Panc1 (cell line): ENCODE data around the gene LIMA1. TPM values are rescaled to one million over a fixed set of nuclear protein-coding genes. Genes with fewer than 3 reads are reported as not detected.
A peak's percentile ranks its signal among the peaks of the same experiment; 100 is the strongest.

Experiments
- ATAC-seq: fragments of 200-7000 bp; cut with Tn5 transposase; 2 replicates; pipeline ENCODE4 v1.9.1; 2020; ENCODE audit warnings: mild to moderate bottlenecking, moderate library complexity
- BruUV-seq: library from RNA; stranded (reverse); fragments of 400-500 nt; replicated peaks from 2 replicates; lab custom pipeline; 2021; lab: Mats Ljungman, UMichigan
- CTCF ChIA-PET: fragments of 300-600 bp; sonication (Branson Sonifier 250); formaldehyde crosslinking; loops from one replicate; lab custom pipeline; 2022; ENCODE audit warnings: antibody characterized with exemption; lab: Charles Lee
- POLR2A ChIA-PET: fragments of 300-600 bp; sonication (Branson Sonifier 250); formaldehyde crosslinking; loops from one replicate; lab custom pipeline; 2022; ENCODE audit warnings: antibody characterized with exemption; lab: Charles Lee
- DNase-seq: peaks from one replicate; pipeline ENCODE4 v3.0.0-alpha.2; 2010; ENCODE audit warnings: low read depth, low spot score
- H3K27ac ChIP-seq: 2 replicates; pipeline ENCODE4 v1.5.1; 2011; ENCODE audit warnings: mild to moderate bottlenecking, low read length, inconsistent platforms
- H3K27me3 ChIP-seq: fragments of 200-500 bp; sonication (Bioruptor generic); 2 replicates; pipeline ENCODE4 v1.6.0; 2014; ENCODE audit warnings: low read length, inconsistent platforms; ENCODE audit not compliant: control insufficient read depth, insufficient read depth
- H3K36me3 ChIP-seq: fragments of 200-500 bp; sonication (Bioruptor generic); 2 replicates; pipeline ENCODE4 v1.5.1; 2014; ENCODE audit warnings: inconsistent platforms, mild to moderate bottlenecking, low read length, moderate library complexity; ENCODE audit not compliant: control insufficient read depth, insufficient read depth
- H3K4me1 ChIP-seq: 2 replicates; pipeline ENCODE4 v1.5.1; 2011; ENCODE audit warnings: inconsistent platforms, mild to moderate bottlenecking, low read length, moderate library complexity; ENCODE audit not compliant: control insufficient read depth, insufficient read depth
- H3K4me3 ChIP-seq, 2 experiments: 2 replicates each; pipeline ENCODE4 v1.5.1; 2011 to 2012; ENCODE audit warnings: low read depth in 2 of 2, low read length in 2 of 2, mild to moderate bottlenecking in 2 of 2, inconsistent platforms in 1 of 2, moderate library complexity in 1 of 2
- H3K9me3 ChIP-seq: fragments of 200-500 bp; sonication (Bioruptor generic); 2 replicates; pipeline ENCODE4 v1.5.1; 2014; ENCODE audit warnings: low read depth, mild to moderate bottlenecking, inconsistent platforms, low read length, moderate library complexity; ENCODE audit not compliant: control insufficient read depth, insufficient read depth
- POLR2AphosphoS5 ChIP-seq: IDR thresholded peaks from 2 replicates; pipeline ENCODE4 v1.6.1; 2012; ENCODE audit warnings: mild to moderate bottlenecking, low read depth, low read length, moderate library complexity
- SIN3A ChIP-seq: IDR thresholded peaks from 2 replicates; pipeline ENCODE4 v1.6.1; 2012; ENCODE audit warnings: low read depth, mild to moderate bottlenecking, low read length, moderate library complexity, borderline replicate concordance; ENCODE audit not compliant: insufficient read depth
- TCF7L2 ChIP-seq: IDR thresholded peaks from 2 replicates; pipeline ENCODE4 v1.6.1; 2011; ENCODE audit warnings: mild to moderate bottlenecking, low read depth, low read length, inconsistent platforms
- in situ Hi-C: cut with HindIII; loops from 2 replicates; pipeline ENCODE4 v1.10.0; 2016; ENCODE audit warnings: low sequenced_read_pairs, low pct_unique_long_range_greater_than_20kb
- intact Hi-C: fragments of 100-400 bp; cut with micrococcal nuclease; formaldehyde crosslinking; loops from one replicate; pipeline ENCODE4 v1.10.0; 2022; ENCODE audit not compliant: unreplicated experiment
- total RNA-seq: library from RNA; stranded (reverse); gene quantifications from one replicate; pipeline ENCODE4 v1.2.1, GENCODE V29; 2021; ENCODE audit not compliant: unreplicated experiment
- TF ChIP-seq, protein P1 (sequence below): fragments of 450-650 bp; IDR thresholded peaks from 2 replicates; pipeline ENCODE4 v1.5.1; 2017; ENCODE audit warnings: mild to moderate bottlenecking
- TF ChIP-seq, protein P2 (sequence below), 2 experiments: IDR thresholded peaks; 2 replicates each; pipeline ENCODE4 v1.6.1; 2011 to 2012; ENCODE audit warnings: low read depth in 2 of 2, control low read depth in 1 of 2, low read length in 1 of 2, mild to moderate bottlenecking in 1 of 2, moderate library complexity in 1 of 2; ENCODE audit not compliant: insufficient read depth in 1 of 2

LIMA1 gene
- total RNA-seq, 1 experiment from 2014 or later = 155 TPM

DNA sequence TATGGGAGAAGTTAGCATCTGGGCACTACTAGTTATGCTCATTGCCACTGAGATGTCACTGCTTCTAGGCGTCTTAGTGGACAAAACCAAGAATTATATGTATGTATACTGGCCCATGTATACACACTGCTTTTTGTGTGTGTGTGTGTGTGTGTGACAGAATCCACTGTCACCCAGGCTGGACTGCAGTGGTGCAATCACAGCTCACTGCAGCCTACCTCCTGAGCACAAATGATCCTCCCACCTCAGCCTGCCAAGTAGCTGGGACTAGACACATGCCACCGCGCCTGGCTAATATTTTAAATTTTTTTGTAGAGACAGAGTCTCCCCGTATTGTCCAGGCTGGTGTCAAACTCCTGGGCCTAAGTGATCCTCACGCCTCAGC is 25.2 kb downstream of the LIMA1 start:
- no TSS peak for BruUV-seq
- peaks cover 85% of the 10 kb centered on the region for H3K4me1 ChIP-seq
- ChIA-PET POLR2A (interaction anchor here (0.6 kb wide), 2 partner anchors 34 to 86 kb away, joined by 3 read pairs; no protein-coding TSS in a partner anchor), CTCF (interaction anchor here (1.4 kb wide), 1 partner anchor 37 kb away, joined by 3 read pairs; no protein-coding TSS in a partner anchor)
- H3K27me3 ChIP-seq = no peaks in the 10 kb centered on the region
- no peaks in the 10 kb centered on the region for H3K9me3 ChIP-seq
- in situ Hi-C loops (no loop called here), intact Hi-C loops (no loop called here)
- no peak for TF ChIP-seq TCF7L2
- no peak for TF ChIP-seq POLR2AphosphoS5
- TF ChIP-seq, protein P1, sequence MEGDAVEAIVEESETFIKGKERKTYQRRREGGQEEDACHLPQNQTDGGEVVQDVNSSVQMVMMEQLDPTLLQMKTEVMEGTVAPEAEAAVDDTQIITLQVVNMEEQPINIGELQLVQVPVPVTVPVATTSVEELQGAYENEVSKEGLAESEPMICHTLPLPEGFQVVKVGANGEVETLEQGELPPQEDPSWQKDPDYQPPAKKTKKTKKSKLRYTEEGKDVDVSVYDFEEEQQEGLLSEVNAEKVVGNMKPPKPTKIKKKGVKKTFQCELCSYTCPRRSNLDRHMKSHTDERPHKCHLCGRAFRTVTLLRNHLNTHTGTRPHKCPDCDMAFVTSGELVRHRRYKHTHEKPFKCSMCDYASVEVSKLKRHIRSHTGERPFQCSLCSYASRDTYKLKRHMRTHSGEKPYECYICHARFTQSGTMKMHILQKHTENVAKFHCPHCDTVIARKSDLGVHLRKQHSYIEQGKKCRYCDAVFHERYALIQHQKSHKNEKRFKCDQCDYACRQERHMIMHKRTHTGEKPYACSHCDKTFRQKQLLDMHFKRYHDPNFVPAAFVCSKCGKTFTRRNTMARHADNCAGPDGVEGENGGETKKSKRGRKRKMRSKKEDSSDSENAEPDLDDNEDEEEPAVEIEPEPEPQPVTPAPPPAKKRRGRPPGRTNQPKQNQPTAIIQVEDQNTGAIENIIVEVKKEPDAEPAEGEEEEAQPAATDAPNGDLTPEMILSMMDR = no peak
- no peak for TF ChIP-seq SIN3A
- TF ChIP-seq, protein P2, sequence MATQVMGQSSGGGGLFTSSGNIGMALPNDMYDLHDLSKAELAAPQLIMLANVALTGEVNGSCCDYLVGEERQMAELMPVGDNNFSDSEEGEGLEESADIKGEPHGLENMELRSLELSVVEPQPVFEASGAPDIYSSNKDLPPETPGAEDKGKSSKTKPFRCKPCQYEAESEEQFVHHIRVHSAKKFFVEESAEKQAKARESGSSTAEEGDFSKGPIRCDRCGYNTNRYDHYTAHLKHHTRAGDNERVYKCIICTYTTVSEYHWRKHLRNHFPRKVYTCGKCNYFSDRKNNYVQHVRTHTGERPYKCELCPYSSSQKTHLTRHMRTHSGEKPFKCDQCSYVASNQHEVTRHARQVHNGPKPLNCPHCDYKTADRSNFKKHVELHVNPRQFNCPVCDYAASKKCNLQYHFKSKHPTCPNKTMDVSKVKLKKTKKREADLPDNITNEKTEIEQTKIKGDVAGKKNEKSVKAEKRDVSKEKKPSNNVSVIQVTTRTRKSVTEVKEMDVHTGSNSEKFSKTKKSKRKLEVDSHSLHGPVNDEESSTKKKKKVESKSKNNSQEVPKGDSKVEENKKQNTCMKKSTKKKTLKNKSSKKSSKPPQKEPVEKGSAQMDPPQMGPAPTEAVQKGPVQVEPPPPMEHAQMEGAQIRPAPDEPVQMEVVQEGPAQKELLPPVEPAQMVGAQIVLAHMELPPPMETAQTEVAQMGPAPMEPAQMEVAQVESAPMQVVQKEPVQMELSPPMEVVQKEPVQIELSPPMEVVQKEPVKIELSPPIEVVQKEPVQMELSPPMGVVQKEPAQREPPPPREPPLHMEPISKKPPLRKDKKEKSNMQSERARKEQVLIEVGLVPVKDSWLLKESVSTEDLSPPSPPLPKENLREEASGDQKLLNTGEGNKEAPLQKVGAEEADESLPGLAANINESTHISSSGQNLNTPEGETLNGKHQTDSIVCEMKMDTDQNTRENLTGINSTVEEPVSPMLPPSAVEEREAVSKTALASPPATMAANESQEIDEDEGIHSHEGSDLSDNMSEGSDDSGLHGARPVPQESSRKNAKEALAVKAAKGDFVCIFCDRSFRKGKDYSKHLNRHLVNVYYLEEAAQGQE (IDR thresholded peaks at IDR 0.05; ENCODE audit: insufficient read depth in 1 of 2, low read depth in 2 of 2, low read length in 1 of 2) = no peak
- ATAC-seq = peak; percentile 67
- H3K4me3 ChIP-seq = no peak overlapping the region
- no peak for DNase-seq
- no peaks in the 10 kb centered on the region for H3K36me3 ChIP-seq
- H3K27ac ChIP-seq = peak overlapping the region; percentile 73

DNA sequence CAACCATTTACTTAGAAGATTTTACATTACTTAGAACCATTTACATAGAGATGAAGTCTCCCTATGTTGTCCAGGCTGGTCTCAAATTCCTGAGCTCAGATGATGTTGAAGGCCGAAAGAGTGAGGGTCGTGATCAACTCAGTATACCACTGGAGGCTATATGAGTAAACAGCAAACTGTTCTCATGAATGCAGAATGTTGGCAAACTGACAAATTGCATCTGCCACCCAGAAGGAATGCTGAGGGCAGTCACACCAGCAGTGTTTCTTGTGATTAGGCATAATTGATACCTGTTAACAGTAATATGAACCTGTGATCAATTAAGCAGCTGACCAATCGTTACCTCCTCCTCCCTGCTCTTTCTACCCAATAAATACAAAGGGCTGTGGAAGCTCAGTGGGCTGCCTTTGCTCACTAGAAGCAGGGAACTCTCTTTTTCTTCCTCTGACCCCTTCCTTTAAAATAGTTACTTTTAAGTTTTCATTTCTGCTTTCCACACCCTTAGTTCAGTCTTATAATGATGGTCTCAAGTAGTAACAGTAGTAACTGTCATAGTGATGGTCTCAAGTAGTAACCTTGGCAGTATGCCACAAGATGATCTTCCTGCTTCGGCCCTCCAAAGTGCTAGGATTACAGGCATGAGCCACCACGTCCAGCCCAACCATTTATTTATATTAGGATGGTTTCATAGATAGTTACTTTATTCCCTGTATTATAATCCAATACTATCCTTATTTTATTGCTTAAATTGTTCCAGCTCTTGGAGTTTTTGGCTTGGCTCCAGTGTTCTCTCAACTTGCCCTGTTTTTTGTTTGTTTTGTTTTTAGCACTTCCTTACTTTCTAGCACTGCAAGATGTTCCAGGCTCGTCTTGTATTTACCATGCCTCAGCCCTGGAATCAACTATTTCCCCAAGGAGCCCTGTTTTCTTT is 25.8 kb downstream of the LIMA1 start:
- Histone ChIP-seq H3K27me3 (no peaks in the 10 kb centered on the region), H3K9me3 (no peaks in the 10 kb centered on the region), H3K27ac (peak overlapping the region; percentile 73), H3K4me1 (peaks cover 85% of the 10 kb centered on the region), H3K4me3 (no peak overlapping the region), H3K36me3 (no peaks in the 10 kb centered on the region)
- intact Hi-C loops = no loop called here
- no peak for TF ChIP-seq SIN3A
- no peak for TF ChIP-seq TCF7L2
- TF ChIP-seq, protein P2 (IDR thresholded peaks at IDR 0.05; ENCODE audit: insufficient read depth in 1 of 2, low read depth in 2 of 2, low read length in 1 of 2) = no peak
- TF ChIP-seq POLR2AphosphoS5 = no peak
- TF ChIP-seq, protein P1 = no peak
- peak; percentile 50 for ATAC-seq
- DNase-seq = no peak
- in situ Hi-C loops = no loop called here
- POLR2A ChIA-PET = interaction anchor here (0.6 kb wide), 2 partner anchors 33 to 42 kb away, joined by 3 to 5 read pairs; no protein-coding TSS in a partner anchor
- BruUV-seq = TSS peak; percentile 98
- CTCF ChIA-PET = no interaction called here
